Glutamatergic neuron (in vitro differentiated cells): ENCODE measurements around the gene TBC1D1. TPM values are rescaled to one million over a fixed set of nuclear protein-coding genes. Genes with fewer than 3 reads are reported as not detected.
A peak's percentile ranks its signal among the peaks of the same experiment; 100 is the strongest.

Experiments
- DNase-seq: peaks from one replicate; pipeline ENCODE4 v3.0.0; 2022
- H3K27ac Mint-ChIP-seq: one replicate; pipeline ENCODE4 v1.8.0; 2020; ENCODE audit warnings: mild to moderate bottlenecking, mixed read lengths, inconsistent platforms; ENCODE audit not compliant: unreplicated experiment
- H3K27me3 Mint-ChIP-seq: one replicate; pipeline ENCODE4 v1.8.0; 2020; ENCODE audit warnings: mild to moderate bottlenecking, moderate library complexity, mixed read lengths, inconsistent platforms; ENCODE audit not compliant: unreplicated experiment
- H3K36me3 Mint-ChIP-seq: one replicate; pipeline ENCODE4 v1.8.0; 2020; ENCODE audit warnings: mild to moderate bottlenecking, mixed read lengths, inconsistent platforms; ENCODE audit not compliant: unreplicated experiment
- H3K4me1 Mint-ChIP-seq: one replicate; pipeline ENCODE4 v1.8.0; 2020; ENCODE audit warnings: mild to moderate bottlenecking, low read depth, mixed read lengths, inconsistent platforms; ENCODE audit not compliant: unreplicated experiment
- H3K4me3 Mint-ChIP-seq: one replicate; pipeline ENCODE4 v1.8.0; 2020; ENCODE audit warnings: mild to moderate bottlenecking, mixed read lengths, inconsistent platforms; ENCODE audit not compliant: unreplicated experiment
- H3K9me3 Mint-ChIP-seq: one replicate; pipeline ENCODE4 v1.8.0; 2020; ENCODE audit warnings: mild to moderate bottlenecking, moderate library complexity, mixed read lengths, inconsistent platforms; ENCODE audit not compliant: unreplicated experiment
- CTCF ChIP-seq: fragments of 200-600 bp; sonication (generic); IDR thresholded peaks from one replicate; pipeline ENCODE4 v1.5.0; 2021; ENCODE audit not compliant: partially characterized antibody, unreplicated experiment
- total RNA-seq: library from RNA; stranded (reverse); fragmentation: NEBNext Ultra II Directional; extraction: Animal tissue kit (Norgen Biotek cat#: 25700); gene quantifications from one replicate; pipeline ENCODE4 v1.2.1, GENCODE V29; 2021; ENCODE audit not compliant: unreplicated experiment

Gene TBC1D1
- total RNA-seq, 1 donor from 2014 or later: 106 TPM

GRCh38 chr4:38149472-38149996 is 258.6 kb downstream of the TBC1D1 start:
- no peak for TF ChIP-seq CTCF
- Mint-ChIP-seq H3K27me3 (peaks cover 2% of the 10 kb centered on the region), H3K9me3 (peaks cover 5% of the 10 kb centered on the region), H3K4me3 (peak overlapping the region; percentile 0), H3K27ac (peak overlapping the region; percentile 79), H3K4me1 (peaks cover 31% of the 10 kb centered on the region), H3K36me3 (peaks cover 4% of the 10 kb centered on the region)
- no peak for DNase-seq

- Mint-ChIP-seq H3K27me3 (peaks cover 2% of the 10 kb centered on the region), H3K36me3 (peaks cover 4% of the 10 kb centered on the region), H3K4me1 (peaks cover 30% of the 10 kb centered on the region)
Measured at GRCh38 chr4:38149997-38150671, 259.2 kb downstream of the TBC1D1 start.

GRCh38 chr4:38150766-38151165 is 259.9 kb downstream of the TBC1D1 start:
- TF ChIP-seq CTCF: no peak
- Mint-ChIP-seq H3K4me1 (peaks cover 26% of the 10 kb centered on the region), H3K9me3 (peaks cover 5% of the 10 kb centered on the region), H3K27me3 (peaks cover 2% of the 10 kb centered on the region), H3K4me3 (no peak overlapping the region), H3K36me3 (peaks cover 4% of the 10 kb centered on the region), H3K27ac (no peak overlapping the region)
- DNase-seq: no peak

More at GRCh38 chr4:38149997-38150671, 259.2 kb downstream of the TBC1D1 start:
- H3K27ac Mint-ChIP-seq: no peak overlapping the region
- no peak overlapping the region for H3K4me3 Mint-ChIP-seq
- DNase-seq: no peak
- peaks cover 5% of the 10 kb centered on the region for H3K9me3 Mint-ChIP-seq
- no peak for TF ChIP-seq CTCF

GRCh38 chr4:38151873-38152272 is 261.0 kb downstream of the TBC1D1 start:
- Mint-ChIP-seq H3K4me3 (no peak overlapping the region), H3K36me3 (peaks cover 4% of the 10 kb centered on the region), H3K4me1 (peaks cover 28% of the 10 kb centered on the region), H3K27ac (no peak overlapping the region), H3K9me3 (peaks cover 3% of the 10 kb centered on the region), H3K27me3 (peaks cover 2% of the 10 kb centered on the region)
- DNase-seq: no peak
- no peak for TF ChIP-seq CTCF

- Mint-ChIP-seq H3K9me3 (peaks cover 3% of the 10 kb centered on the region), H3K4me1 (peaks cover 28% of the 10 kb centered on the region), H3K27ac (no peak overlapping the region), H3K4me3 (no peak overlapping the region), H3K36me3 (peaks cover 4% of the 10 kb centered on the region), H3K27me3 (peaks cover 2% of the 10 kb centered on the region)
- TF ChIP-seq CTCF: no peak
- no peak for DNase-seq
Measured at GRCh38 chr4:38152305-38152704, 261.4 kb downstream of the TBC1D1 start.
